ENCODE data around the gene ADAMTS2. TPM values are rescaled to one million over a fixed set of nuclear protein-coding genes. Genes with fewer than 3 reads are reported as not detected.

ADAMTS2 gene
- total RNA-seq, 2 experiments from 2014 or later: not detected

GRCh38 chr5:179346401-179346800 lies 1.1 kb upstream of the ADAMTS2 start:
- Mint-ChIP-seq H3K4me3 (peak overlapping the region; percentile 34), H3K9me3 (no peaks in the 10 kb centered on the region), H3K27ac (no peak overlapping the region), H3K36me3 (ENCODE audit: low read depth) (no peaks in the 10 kb centered on the region), H3K27me3 (ENCODE audit: low read depth) (peaks cover 43% of the 10 kb centered on the region), H3K4me1 (ENCODE audit: low read depth) (peaks cover 4% of the 10 kb centered on the region)
- no peak for DNase-seq
- CTCF ChIA-PET: no interaction called here
- intact Hi-C loops (cut with micrococcal nuclease): loop anchor here (10.0 kb wide), 1 partner anchor 182 kb away; no protein-coding TSS in a partner anchor

GRCh38 chr5:179345183-179345432 lies 153 bp downstream of the ADAMTS2 start:
- H3K27ac Mint-ChIP-seq: no peak overlapping the region
- DNase-seq: no peak
- H3K36me3 Mint-ChIP-seq (ENCODE audit: low read depth): no peaks in the 10 kb centered on the region
- H3K9me3 Mint-ChIP-seq: no peaks in the 10 kb centered on the region
- intact Hi-C loops (cut with micrococcal nuclease): loop anchor here (10.0 kb wide), 1 partner anchor 180 kb away; no protein-coding TSS in a partner anchor
- no peak overlapping the region for H3K4me3 Mint-ChIP-seq
- CTCF ChIA-PET: no interaction called here
- peaks cover 4% of the 10 kb centered on the region for H3K4me1 Mint-ChIP-seq (ENCODE audit: low read depth)
- peaks cover 50% of the 10 kb centered on the region for H3K27me3 Mint-ChIP-seq (ENCODE audit: low read depth)

- CTCF ChIA-PET: no interaction called here
- DNase-seq: no peak
- intact Hi-C loops (cut with micrococcal nuclease): loop anchor here (10.0 kb wide), 1 partner anchor 180 kb away; no protein-coding TSS in a partner anchor
- Mint-ChIP-seq H3K27ac (no peak overlapping the region), H3K9me3 (no peaks in the 10 kb centered on the region), H3K4me1 (ENCODE audit: low read depth) (peaks cover 4% of the 10 kb centered on the region), H3K36me3 (ENCODE audit: low read depth) (no peaks in the 10 kb centered on the region), H3K4me3 (no peak overlapping the region), H3K27me3 (ENCODE audit: low read depth) (peaks cover 50% of the 10 kb centered on the region)
Observed at GRCh38 chr5:179344431-179345182, 654 bp downstream of the ADAMTS2 start.

GRCh38 chr5:179343719-179344430 lies 1.4 kb downstream of the ADAMTS2 start:
- peak; percentile 20 for DNase-seq
- CTCF ChIA-PET: no interaction called here
- intact Hi-C loops (cut with micrococcal nuclease): loop anchor here (10.0 kb wide), 1 partner anchor 179 kb away; no protein-coding TSS in a partner anchor
- Mint-ChIP-seq H3K27me3 (ENCODE audit: low read depth) (peaks cover 47% of the 10 kb centered on the region), H3K36me3 (ENCODE audit: low read depth) (no peaks in the 10 kb centered on the region), H3K27ac (no peak overlapping the region), H3K4me3 (peak overlapping the region; percentile 23), H3K4me1 (ENCODE audit: low read depth) (peaks cover 4% of the 10 kb centered on the region), H3K9me3 (no peaks in the 10 kb centered on the region)

- no peak for DNase-seq
- Mint-ChIP-seq H3K4me1 (ENCODE audit: low read depth) (peaks cover 4% of the 10 kb centered on the region), H3K36me3 (ENCODE audit: low read depth) (no peaks in the 10 kb centered on the region), H3K4me3 (peak overlapping the region; percentile 23), H3K27ac (no peak overlapping the region), H3K9me3 (no peaks in the 10 kb centered on the region), H3K27me3 (ENCODE audit: low read depth) (peaks cover 47% of the 10 kb centered on the region)
- intact Hi-C loops (cut with micrococcal nuclease): loop anchor here (10.0 kb wide), 1 partner anchor 178 kb away; no protein-coding TSS in a partner anchor
- CTCF ChIA-PET: no interaction called here
Observed at GRCh38 chr5:179343021-179343718, 2.1 kb downstream of the ADAMTS2 start.

- CTCF ChIA-PET: no interaction called here
- Mint-ChIP-seq H3K27ac (no peak overlapping the region), H3K4me1 (ENCODE audit: low read depth) (peaks cover 4% of the 10 kb centered on the region), H3K4me3 (no peak overlapping the region), H3K27me3 (ENCODE audit: low read depth) (peaks cover 42% of the 10 kb centered on the region), H3K9me3 (no peaks in the 10 kb centered on the region), H3K36me3 (ENCODE audit: low read depth) (no peaks in the 10 kb centered on the region)
- DNase-seq: no peak
- intact Hi-C loops (cut with micrococcal nuclease): loop anchor here (10.0 kb wide), 1 partner anchor 178 kb away; no protein-coding TSS in a partner anchor
Observed at GRCh38 chr5:179342577-179342976, 2.7 kb downstream of the ADAMTS2 start.

- Mint-ChIP-seq H3K36me3 (ENCODE audit: low read depth) (no peaks in the 10 kb centered on the region), H3K27ac (no peak overlapping the region), H3K4me1 (ENCODE audit: low read depth) (peaks cover 4% of the 10 kb centered on the region), H3K27me3 (ENCODE audit: low read depth) (peaks cover 24% of the 10 kb centered on the region), H3K4me3 (no peak overlapping the region), H3K9me3 (no peaks in the 10 kb centered on the region)
- intact Hi-C loops (cut with micrococcal nuclease): loop anchor here (10.0 kb wide), 1 partner anchor 176 kb away; no protein-coding TSS in a partner anchor
- no peak for DNase-seq
- CTCF ChIA-PET: no interaction called here
Observed at GRCh38 chr5:179340465-179340864, 4.8 kb downstream of the ADAMTS2 start.

- Mint-ChIP-seq H3K4me3 (no peak overlapping the region), H3K36me3 (ENCODE audit: low read depth) (no peaks in the 10 kb centered on the region), H3K9me3 (no peaks in the 10 kb centered on the region), H3K4me1 (ENCODE audit: low read depth) (peaks cover 4% of the 10 kb centered on the region), H3K27me3 (ENCODE audit: low read depth) (peaks cover 24% of the 10 kb centered on the region), H3K27ac (no peak overlapping the region)
- DNase-seq: no peak
- intact Hi-C loops (cut with micrococcal nuclease): loop anchor here (10.0 kb wide), 1 partner anchor 175 kb away; no protein-coding TSS in a partner anchor
- CTCF ChIA-PET: no interaction called here
Observed at GRCh38 chr5:179339996-179340395, 5.3 kb downstream of the ADAMTS2 start.

GRCh38 chr5:179339081-179339480 lies 6.2 kb downstream of the ADAMTS2 start:
- Mint-ChIP-seq H3K36me3 (ENCODE audit: low read depth) (no peaks in the 10 kb centered on the region), H3K4me3 (no peak overlapping the region), H3K4me1 (ENCODE audit: low read depth) (peaks cover 4% of the 10 kb centered on the region), H3K9me3 (no peaks in the 10 kb centered on the region), H3K27ac (no peak overlapping the region), H3K27me3 (ENCODE audit: low read depth) (peaks cover 27% of the 10 kb centered on the region)
- intact Hi-C loops (cut with micrococcal nuclease): no loop called here
- no peak for DNase-seq
- CTCF ChIA-PET: no interaction called here

GRCh38 chr5:179337796-179338676 lies 7.2 kb downstream of the ADAMTS2 start:
- no peaks in the 10 kb centered on the region for H3K4me1 Mint-ChIP-seq (ENCODE audit: low read depth)
- H3K36me3 Mint-ChIP-seq (ENCODE audit: low read depth): no peaks in the 10 kb centered on the region
- no peaks in the 10 kb centered on the region for H3K9me3 Mint-ChIP-seq
- DNase-seq: no peak
- intact Hi-C loops (cut with micrococcal nuclease): no loop called here
- H3K27ac Mint-ChIP-seq: no peak overlapping the region
- CTCF ChIA-PET: no interaction called here
- peaks cover 24% of the 10 kb centered on the region for H3K27me3 Mint-ChIP-seq (ENCODE audit: low read depth)
- H3K4me3 Mint-ChIP-seq: no peak overlapping the region

GRCh38 chr5:179336871-179337795 lies 8.1 kb downstream of the ADAMTS2 start:
- H3K4me1 Mint-ChIP-seq (ENCODE audit: low read depth): no peaks in the 10 kb centered on the region
- intact Hi-C loops (cut with micrococcal nuclease): no loop called here
- no peaks in the 10 kb centered on the region for H3K9me3 Mint-ChIP-seq
- CTCF ChIA-PET: no interaction called here
- no peak for DNase-seq
- H3K27ac Mint-ChIP-seq: no peak overlapping the region
- H3K36me3 Mint-ChIP-seq (ENCODE audit: low read depth): no peaks in the 10 kb centered on the region
- H3K4me3 Mint-ChIP-seq: no peak overlapping the region
- peaks cover 18% of the 10 kb centered on the region for H3K27me3 Mint-ChIP-seq (ENCODE audit: low read depth)

All from activated naive CD4-positive, alpha-beta T cell treated with anti-CD3 and anti-CD28 coated beads for 36 hours (primary cell).